Measurements from ENCODE around the gene PHYKPL. TPM values are rescaled to one million over a fixed set of nuclear protein-coding genes. Genes with fewer than 3 reads are reported as not detected.

Gene PHYKPL
- total and polyA plus RNA-seq, 2 experiments from 2014 or later = 57.0 to 58.7 TPM

DNA sequence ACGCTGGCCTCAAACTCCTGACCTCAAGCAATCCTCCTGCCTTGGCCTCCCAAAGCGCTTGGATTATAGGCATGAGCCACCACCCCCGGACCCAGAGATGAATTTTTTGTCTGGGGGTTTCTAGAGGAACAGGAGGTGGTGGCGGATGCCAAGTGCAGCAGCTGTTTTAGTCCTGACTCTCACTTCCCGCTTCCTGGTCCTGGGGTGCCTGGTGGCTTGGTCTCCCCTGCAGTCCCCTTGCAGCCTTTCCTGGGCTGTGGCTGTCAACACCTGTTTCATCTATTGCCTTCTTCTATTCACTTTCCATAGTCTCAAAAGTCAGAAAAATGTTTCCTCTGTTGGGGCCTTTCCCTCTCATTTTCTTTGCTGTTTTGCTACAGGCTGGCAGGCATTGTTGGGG lies 72.4 kb downstream of the PHYKPL start:
- Histone ChIP-seq H3K36me3 (no peaks in the 10 kb centered on the region), H3K4me3 (no peak overlapping the region), H3K4me1 (ENCODE audit: low read depth) (no peaks in the 10 kb centered on the region), H3K27ac (no peak overlapping the region), H3K9me3 (ENCODE audit: low read depth) (no peaks in the 10 kb centered on the region), H3K27me3 (peaks cover 17% of the 10 kb centered on the region)
- TF ChIP-seq, protein P1, sequence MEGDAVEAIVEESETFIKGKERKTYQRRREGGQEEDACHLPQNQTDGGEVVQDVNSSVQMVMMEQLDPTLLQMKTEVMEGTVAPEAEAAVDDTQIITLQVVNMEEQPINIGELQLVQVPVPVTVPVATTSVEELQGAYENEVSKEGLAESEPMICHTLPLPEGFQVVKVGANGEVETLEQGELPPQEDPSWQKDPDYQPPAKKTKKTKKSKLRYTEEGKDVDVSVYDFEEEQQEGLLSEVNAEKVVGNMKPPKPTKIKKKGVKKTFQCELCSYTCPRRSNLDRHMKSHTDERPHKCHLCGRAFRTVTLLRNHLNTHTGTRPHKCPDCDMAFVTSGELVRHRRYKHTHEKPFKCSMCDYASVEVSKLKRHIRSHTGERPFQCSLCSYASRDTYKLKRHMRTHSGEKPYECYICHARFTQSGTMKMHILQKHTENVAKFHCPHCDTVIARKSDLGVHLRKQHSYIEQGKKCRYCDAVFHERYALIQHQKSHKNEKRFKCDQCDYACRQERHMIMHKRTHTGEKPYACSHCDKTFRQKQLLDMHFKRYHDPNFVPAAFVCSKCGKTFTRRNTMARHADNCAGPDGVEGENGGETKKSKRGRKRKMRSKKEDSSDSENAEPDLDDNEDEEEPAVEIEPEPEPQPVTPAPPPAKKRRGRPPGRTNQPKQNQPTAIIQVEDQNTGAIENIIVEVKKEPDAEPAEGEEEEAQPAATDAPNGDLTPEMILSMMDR (IDR thresholded peaks at IDR 0.05; ENCODE audit: low read depth, low read length) = no peak
- DNase-seq (ENCODE audit: low read depth in 1 of 2, low spot score in 1 of 2) = no peak

Other genes with a start within 250 kb of the PHYKPL start
- gene PROP1, start 236.6 kb downstream of the PHYKPL start, total RNA-seq = not detected in 2 replicates
- not detected in 2 replicates for gene PROP1, start 236.6 kb downstream of the PHYKPL start, polyA plus RNA-seq
- gene N4BP3, start 119.3 kb downstream of the PHYKPL start, total RNA-seq = 11.6 and 13.7 TPM in 2 replicates
- gene N4BP3, start 119.3 kb downstream of the PHYKPL start, polyA plus RNA-seq = 5.7 and 6.1 TPM in 2 replicates
- 49.7 and 58.8 TPM in 2 replicates for gene RMND5B, start 101.8 kb downstream of the PHYKPL start, total RNA-seq
- 57.2 and 58.2 TPM in 2 replicates for gene RMND5B, start 101.8 kb downstream of the PHYKPL start, polyA plus RNA-seq
- 270 and 391 TPM in 2 replicates for gene NHP2, start 78.9 kb downstream of the PHYKPL start, total RNA-seq
- gene NHP2, start 78.9 kb downstream of the PHYKPL start, polyA plus RNA-seq = 232 and 239 TPM in 2 replicates
- gene GMCL2, start 45.4 kb downstream of the PHYKPL start, total RNA-seq = not detected in 2 replicates
- gene GMCL2, start 45.4 kb downstream of the PHYKPL start, polyA plus RNA-seq = not detected in 2 replicates
- 127 and 154 TPM in 2 replicates for gene HNRNPAB, start 28.3 kb downstream of the PHYKPL start, total RNA-seq
- 205 and 224 TPM in 2 replicates for gene HNRNPAB, start 28.3 kb downstream of the PHYKPL start, polyA plus RNA-seq